HCT116 (cell line): ENCODE results near the gene TAGLN3. TPM values are rescaled to one million over a fixed set of nuclear protein-coding genes. Genes with fewer than 3 reads are reported as not detected.

ENCODE experiments used
- ATAC-seq: fragments of 200-7000 bp; cut with Tn5 transposase; 2 replicates; pipeline ENCODE4 v1.9.1; 2020; ENCODE audit warnings: mild to moderate bottlenecking, moderate library complexity
- BruUV-seq: library from RNA; stranded (reverse); fragments of 400-500 nt; replicated peaks from 2 replicates; lab custom pipeline; 2021; lab: Mats Ljungman, UMichigan
- CTCF ChIA-PET: fragments of 300-600 bp; sonication (Branson Sonifier 250); formaldehyde crosslinking; loops from one replicate; lab custom pipeline; 2021; ENCODE audit warnings: antibody characterized with exemption; lab: Charles Lee
- POLR2A ChIA-PET: fragments of 300-600, 350-600 bp; sonication (Branson Sonifier 250); formaldehyde crosslinking; loops from one replicate; lab custom pipeline; 2021; ENCODE audit warnings: antibody characterized with exemption; lab: Charles Lee
- RAD21 ChIA-PET, 2 experiments: fragments of 300-600 bp; sonication (Branson Sonifier 250); formaldehyde crosslinking; loops; one replicate each; lab custom pipeline; 2023; ENCODE audit warnings: low total read pairs in 2 of 2; ENCODE audit not compliant: uncharacterized antibody in 2 of 2, unreplicated experiment in 2 of 2, low non-redundant PET in 1 of 2; lab: Charles Lee
- DNase-seq: peaks from one replicate; pipeline ENCODE4 v3.0.0-alpha.2; 2010; ENCODE audit warnings: low read depth, low spot score
- H2AFZ ChIP-seq: fragments of 200-600 bp; shearing (Covaris generic), sonication (generic); 2 replicates; pipeline ENCODE4 v1.6.1; 2017; ENCODE audit warnings: low read depth, mixed run types, mixed read lengths, antibody characterized with exemption, low read length; ENCODE audit not compliant: poor library complexity, severe bottlenecking
- H3K27ac ChIP-seq: 2 replicates; pipeline ENCODE4 v1.5.1; 2012; ENCODE audit warnings: low read depth, low read length
- H3K27me3 ChIP-seq: fragments of 200-600 bp; sonication (generic); 2 replicates; pipeline ENCODE4 v1.6.1; 2016; ENCODE audit warnings: mixed run types, low read length, mixed read lengths; ENCODE audit not compliant: insufficient read depth
- H3K36me3 ChIP-seq, 2 experiments: fragments of 200-500 bp in 1 of 2; fragments of 200-600 bp in 1 of 2; sonication (Bioruptor generic) in 1 of 2; sonication (generic) in 1 of 2; 2 replicates each; pipeline versions ENCODE4 v1.5.1 to v1.6.1; 2014 to 2016; ENCODE audit warnings: low read length in 2 of 2, inconsistent platforms in 1 of 2, mixed read lengths in 1 of 2, mixed run types in 1 of 2; ENCODE audit not compliant: insufficient read depth in 2 of 2, control insufficient read depth in 1 of 2
- H3K4me1 ChIP-seq, 2 experiments: fragments of 200-600 bp in 1 of 2; sonication (generic) in 1 of 2; 2 replicates each; pipeline versions ENCODE4 v1.5.1 to v1.6.1; 2012 to 2017; ENCODE audit warnings: low read length in 2 of 2, inconsistent platforms in 1 of 2, mild to moderate bottlenecking in 1 of 2, mixed read lengths in 1 of 2, mixed run types in 1 of 2, moderate library complexity in 1 of 2; ENCODE audit not compliant: insufficient read depth in 2 of 2, control insufficient read depth in 1 of 2
- H3K4me2 ChIP-seq: fragments of 200-600 bp; sonication (generic); 2 replicates; pipeline ENCODE4 v1.6.1; 2017; ENCODE audit warnings: mixed run types, low read length, mixed read lengths
- H3K4me3 ChIP-seq, 2 experiments: fragments of 200-600 bp in 1 of 2; sonication (generic) in 1 of 2; replicated peaks in 1 of 2; 2 replicates each; pipeline ENCODE4 v1.5.1; 2011 to 2016; ENCODE audit warnings: low read length in 2 of 2, control low read depth in 1 of 2, low read depth in 1 of 2, mild to moderate bottlenecking in 1 of 2, mixed read lengths in 1 of 2, mixed run types in 1 of 2
- H3K79me2 ChIP-seq: fragments of 200-600 bp; sonication (generic); 2 replicates; pipeline ENCODE4 v1.6.1; 2017; ENCODE audit warnings: mild to moderate bottlenecking, mixed run types, low read length, moderate library complexity, mixed read lengths; ENCODE audit not compliant: insufficient read depth
- H3K9ac ChIP-seq: fragments of 200-600 bp; sonication (generic); 2 replicates; pipeline ENCODE4 v1.6.1; 2016; ENCODE audit warnings: low read length, mixed read lengths
- H3K9me2 ChIP-seq: fragments of 200-600 bp; sonication (generic), shearing (Covaris generic); 2 replicates; pipeline ENCODE4 v1.6.1; 2017; ENCODE audit warnings: mixed run types, mild to moderate bottlenecking, moderate library complexity; ENCODE audit not compliant: insufficient read depth
- H3K9me3 ChIP-seq, 2 experiments: fragments of 200-500 bp in 1 of 2; fragments of 200-600 bp in 1 of 2; sonication (Bioruptor generic) in 1 of 2; sonication (generic) in 1 of 2; 2 replicates each; pipeline ENCODE4 v1.6.1; 2014 to 2017; ENCODE audit warnings: low read length in 2 of 2, mixed read lengths in 2 of 2, inconsistent platforms in 1 of 2, low read depth in 1 of 2, mild to moderate bottlenecking in 1 of 2, mixed run types in 1 of 2, moderate library complexity in 1 of 2; ENCODE audit not compliant: control insufficient read depth in 1 of 2, insufficient read depth in 1 of 2
- H4K20me1 ChIP-seq: fragments of 200-600 bp; sonication (generic), shearing (Covaris generic); 2 replicates; pipeline ENCODE4 v1.6.1; 2017; ENCODE audit warnings: mixed run types, mild to moderate bottlenecking, moderate library complexity; ENCODE audit not compliant: insufficient read depth
- CBX3 ChIP-seq: IDR thresholded peaks from 2 replicates; pipeline ENCODE4 v1.6.1; 2012; ENCODE audit warnings: low read depth
- CTCF ChIP-seq, 3 experiments: fragments of 200-600 bp in 1 of 3; sonication (generic) in 1 of 3; IDR thresholded peaks in 2 of 3; conservative IDR thresholded peaks in 1 of 3; 2 replicates each; pipeline ENCODE4 v1.5.1; 2012 to 2017; ENCODE audit warnings: low read depth in 2 of 3, low read length in 2 of 3, antibody characterized with exemption in 1 of 3, borderline replicate concordance in 1 of 3, control low read depth in 1 of 3, mild to moderate bottlenecking in 1 of 3, mixed read lengths in 1 of 3, mixed run types in 1 of 3, moderate library complexity in 1 of 3; ENCODE audit not compliant: insufficient read depth in 1 of 3
- MAX ChIP-seq: IDR thresholded peaks from 2 replicates; pipeline ENCODE4 v1.6.1; 2012
- POLR2AphosphoS5 ChIP-seq: IDR thresholded peaks from 2 replicates; pipeline ENCODE4 v1.6.1; 2011; ENCODE audit warnings: mild to moderate bottlenecking, low read depth, low read length, moderate library complexity
- RAD21 ChIP-seq: IDR thresholded peaks from 2 replicates; pipeline ENCODE4 v1.6.1; 2012; ENCODE audit warnings: low read depth, mild to moderate bottlenecking
- REST ChIP-seq: IDR thresholded peaks from 2 replicates; pipeline ENCODE4 v1.6.1; 2012; ENCODE audit warnings: low read depth
- SIN3A ChIP-seq: IDR thresholded peaks from 2 replicates; pipeline ENCODE4 v1.6.1; 2012; ENCODE audit warnings: low read depth
- SRF ChIP-seq: IDR thresholded peaks from 2 replicates; pipeline ENCODE4 v1.6.1; 2012; ENCODE audit warnings: low read depth
- ZFX ChIP-seq: fragments of 450-650 bp; IDR thresholded peaks from 2 replicates; pipeline ENCODE4 v1.6.1; 2017
- ZNF274 ChIP-seq: fragments of 200-500 bp; sonication (Bioruptor generic); IDR thresholded peaks from 2 replicates; pipeline ENCODE4 v1.6.1; 2014; ENCODE audit warnings: mild to moderate bottlenecking, low read depth, low read length, inconsistent platforms
- intact Hi-C: fragments of 100-400 bp; cut with micrococcal nuclease; formaldehyde crosslinking; loops from 2 replicates; pipeline ENCODE4 v1.10.0; 2022
- total RNA-seq: library from RNA; stranded (reverse); gene quantifications from one replicate; pipeline ENCODE4 v1.2.1, GENCODE V29; 2021; ENCODE audit not compliant: unreplicated experiment

Gene TAGLN3
- total RNA-seq, 1 experiment from 2014 or later = 0.64 TPM

- intact Hi-C loops = no loop called here
- BruUV-seq = no TSS peak
- ATAC-seq (no peak), DNase-seq (no peak)
- H3K9me3 ChIP-seq = no peaks in the 10 kb centered on the region
- RAD21 ChIA-PET = no interaction called here
- no peak overlapping the region for H3K27ac ChIP-seq
- no peaks in the 10 kb centered on the region for H3K9me2 ChIP-seq
- H3K36me3 ChIP-seq = no peaks in the 10 kb centered on the region
- CTCF ChIA-PET = no interaction called here
- H3K79me2 ChIP-seq = no peaks in the 10 kb centered on the region
- H3K4me2 ChIP-seq = no peak overlapping the region
- TF ChIP-seq ZFX (no peak), CTCF (IDR thresholded peaks at IDR 0.05 in 2 of 3, conservative IDR thresholded peaks at IDR 0.05 in 1 of 3; ENCODE audit: borderline replicate concordance in 1 of 3, insufficient read depth in 1 of 3, low read depth in 2 of 3, low read length in 2 of 3) (no peak), REST (no peak), SIN3A (no peak), POLR2AphosphoS5 (no peak), MAX (no peak), SRF (no peak), ZNF274 (no peak), RAD21 (no peak), CBX3 (no peak)
- POLR2A ChIA-PET = no interaction called here
- no peak overlapping the region for H3K4me3 ChIP-seq
- H3K27me3 ChIP-seq = no peaks in the 10 kb centered on the region
- no peak overlapping the region for H2AFZ ChIP-seq
- 0 out of 4 replicates have a peak, but pooled peaks cover 0 to 3% of the 10 kb centered on the region in 2 experiments for H3K4me1 ChIP-seq
- H3K9ac ChIP-seq = no peak overlapping the region
- H4K20me1 ChIP-seq = no peaks in the 10 kb centered on the region
Observed at GRCh38 chr3:112056451-112056929, 57.8 kb downstream of the TAGLN3 start.
